Mesendoderm (in vitro differentiated cells): ENCODE measurements around the gene IFNLR1.

ENCODE experiments used
- DNase-seq: peaks from one replicate; pipeline ENCODE4 v3.0.0; 2013
- H2AK5ac ChIP-seq: 2 replicates; pipeline ENCODE4 v1.6.1; 2013; ENCODE audit warnings: low read length, inconsistent platforms
- H2BK120ac ChIP-seq: 2 replicates; pipeline ENCODE4 v1.6.1; 2013; ENCODE audit warnings: low read depth, mild to moderate bottlenecking, low read length, moderate library complexity, mixed read lengths
- H2BK15ac ChIP-seq: replicated peaks from 2 replicates; pipeline ENCODE4 v1.6.1; 2013; ENCODE audit warnings: low read depth, mild to moderate bottlenecking, moderate library complexity
- H2BK5ac ChIP-seq: 2 replicates; pipeline ENCODE4 v1.6.1; 2013; ENCODE audit warnings: low read length, inconsistent platforms
- H3K18ac ChIP-seq: 2 replicates; pipeline ENCODE4 v1.6.1; 2013; ENCODE audit warnings: mild to moderate bottlenecking, low read length, mixed read lengths
- H3K23ac ChIP-seq: one replicate; pipeline ENCODE4 v1.6.1; 2013; ENCODE audit warnings: low read length
- H3K27ac ChIP-seq: 2 replicates; pipeline ENCODE4 v1.5.1; 2013; ENCODE audit warnings: low read depth, mild to moderate bottlenecking, inconsistent platforms, low read length, moderate library complexity
- H3K27me3 ChIP-seq: 2 replicates; pipeline ENCODE4 v1.6.1; 2013; ENCODE audit warnings: low read length, control low read depth, mild to moderate bottlenecking, inconsistent platforms; ENCODE audit not compliant: insufficient read depth, poor library complexity
- H3K36me3 ChIP-seq: 2 replicates; pipeline ENCODE4 v1.6.1; 2013; ENCODE audit warnings: low read length, inconsistent platforms; ENCODE audit not compliant: control insufficient read depth, insufficient read depth
- H3K4ac ChIP-seq: one replicate; pipeline ENCODE4 v1.6.1; 2013; ENCODE audit warnings: low read depth, mild to moderate bottlenecking, low read length, moderate library complexity
- H3K4me1 ChIP-seq: 2 replicates; pipeline ENCODE4 v1.6.1; 2013; ENCODE audit warnings: low read depth, low read length, inconsistent platforms; ENCODE audit not compliant: control insufficient read depth
- H3K4me2 ChIP-seq: 2 replicates; pipeline ENCODE4 v1.6.1; 2013; ENCODE audit warnings: low read length
- H3K4me3 ChIP-seq: 2 replicates; pipeline ENCODE4 v1.5.1; 2013; ENCODE audit warnings: mild to moderate bottlenecking, low read length
- H3K56ac ChIP-seq: one replicate; pipeline ENCODE4 v1.6.1; 2013; ENCODE audit warnings: low read length
- H3K79me1 ChIP-seq: 2 replicates; pipeline ENCODE4 v1.6.1; 2013; ENCODE audit warnings: low read length, inconsistent platforms
- H3K79me2 ChIP-seq: 2 replicates; pipeline ENCODE4 v1.6.1; 2013; ENCODE audit warnings: mild to moderate bottlenecking, low read length; ENCODE audit not compliant: control insufficient read depth, insufficient read depth
- H3K9ac ChIP-seq: 2 replicates; pipeline ENCODE4 v1.6.1; 2013; ENCODE audit warnings: low read length, inconsistent platforms
- H4K5ac ChIP-seq: one replicate; pipeline ENCODE4 v1.6.1; 2013; ENCODE audit warnings: low read length
- H4K8ac ChIP-seq: one replicate; pipeline ENCODE4 v1.6.1; 2013; ENCODE audit warnings: low read depth, mild to moderate bottlenecking, control low read depth, low read length, moderate library complexity
- WGBS: extraction: QIAGEN DNeasy Blood & Tissue Kit; methylation state at CpG from one replicate; pipeline ENCODE4 v1.1.7; 2013; ENCODE audit warnings: low lambda C conversion rate, missing lambda C conversion rate; ENCODE audit not compliant: insufficient coverage; ENCODE audit errors: extremely low coverage; 5-methylcytosine and 5-hydroxymethylcytosine counted together

IFNLR1 gene

GRCh38 chr1:24117132-24117531 lies 70.0 kb downstream of the IFNLR1 start:
- no peak overlapping the region for H3K23ac ChIP-seq
- no peak overlapping the region for H3K27ac ChIP-seq
- H4K5ac ChIP-seq, result no peak overlapping the region
- no CpG with 5 or more reads among the region's 2 CpGs for WGBS
- H2BK5ac ChIP-seq, result no peak overlapping the region
- H3K36me3 ChIP-seq, result no peaks in the 10 kb centered on the region
- H3K9ac ChIP-seq, result no peak overlapping the region
- H3K4me2 ChIP-seq, result no peak overlapping the region
- no peak overlapping the region for H2BK15ac ChIP-seq
- H3K4me3 ChIP-seq, result no peak overlapping the region
- no peak overlapping the region for H4K8ac ChIP-seq
- H3K4ac ChIP-seq, result no peak overlapping the region
- no peak overlapping the region for H2AK5ac ChIP-seq
- no peaks in the 10 kb centered on the region for H3K27me3 ChIP-seq
- H3K79me2 ChIP-seq, result no peaks in the 10 kb centered on the region
- H3K56ac ChIP-seq, result no peak overlapping the region
- no peak for DNase-seq
- no peaks in the 10 kb centered on the region for H3K4me1 ChIP-seq
- H3K79me1 ChIP-seq, result no peaks in the 10 kb centered on the region
- no peak overlapping the region for H3K18ac ChIP-seq
- H2BK120ac ChIP-seq, result no peak overlapping the region

- no peak overlapping the region for H3K4ac ChIP-seq
- no peak overlapping the region for H2BK5ac ChIP-seq
- no CpG with 5 or more reads among the region's 6 CpGs for WGBS
- no peaks in the 10 kb centered on the region for H3K79me2 ChIP-seq
- H3K4me2 ChIP-seq, result no peak overlapping the region
- no peak overlapping the region for H3K27ac ChIP-seq
- H3K56ac ChIP-seq, result no peak overlapping the region
- no peak overlapping the region for H4K5ac ChIP-seq
- H3K79me1 ChIP-seq, result no peaks in the 10 kb centered on the region
- no peak overlapping the region for H2AK5ac ChIP-seq
- no peak overlapping the region for H3K4me3 ChIP-seq
- DNase-seq, result no peak
- H3K4me1 ChIP-seq, result no peaks in the 10 kb centered on the region
- no peaks in the 10 kb centered on the region for H3K36me3 ChIP-seq
- no peak overlapping the region for H2BK15ac ChIP-seq
- no peak overlapping the region for H3K18ac ChIP-seq
- no peak overlapping the region for H2BK120ac ChIP-seq
- no peak overlapping the region for H3K9ac ChIP-seq
- no peak overlapping the region for H3K23ac ChIP-seq
- no peaks in the 10 kb centered on the region for H3K27me3 ChIP-seq
- no peak overlapping the region for H4K8ac ChIP-seq
These were observed 72.3 kb downstream of the IFNLR1 start for GRCh38 chr1:24114753-24115152.

GRCh38 chr1:24113641-24114033 lies 73.5 kb downstream of the IFNLR1 start:
- Histone ChIP-seq H4K8ac (no peak overlapping the region), H3K4me2 (no peak overlapping the region), H3K18ac (no peak overlapping the region), H3K36me3 (no peaks in the 10 kb centered on the region), H3K79me2 (no peaks in the 10 kb centered on the region), H2BK120ac (no peak overlapping the region), H3K4me3 (no peak overlapping the region), H2BK15ac (no peak overlapping the region), H3K4me1 (no peaks in the 10 kb centered on the region), H3K23ac (no peak overlapping the region), H4K5ac (no peak overlapping the region), H3K27me3 (no peaks in the 10 kb centered on the region), H2BK5ac (no peak overlapping the region), H3K79me1 (no peaks in the 10 kb centered on the region), H3K56ac (no peak overlapping the region), H3K9ac (no peak overlapping the region), H3K27ac (no peak overlapping the region), H2AK5ac (no peak overlapping the region), H3K4ac (no peak overlapping the region)
- no CpG with 5 or more reads among the region's 6 CpGs for WGBS
- DNase-seq, result no peak

- Histone ChIP-seq H3K9ac (no peak within 1 kb of the TSS), H2BK15ac (no peak within 1 kb of the TSS), H3K4me1 (no peaks in the 10 kb centered on the region), H3K23ac (no peak within 1 kb of the TSS), H3K4me2 (peak within 1 kb of the TSS; percentile 27), H2BK120ac (no peak within 1 kb of the TSS), H3K79me2 (no peaks in the 10 kb centered on the region), H2AK5ac (no peak within 1 kb of the TSS), H3K79me1 (no peaks in the 10 kb centered on the region), H3K56ac (peak within 1 kb of the TSS; percentile 42), H3K4me3 (no peak within 1 kb of the TSS), H3K36me3 (no peaks in the 10 kb centered on the region), H3K27me3 (no peaks in the 10 kb centered on the region), H3K27ac (no peak within 1 kb of the TSS), H3K4ac (no peak within 1 kb of the TSS), H2BK5ac (no peak within 1 kb of the TSS), H4K8ac (no peak within 1 kb of the TSS), H4K5ac (no peak within 1 kb of the TSS), H3K18ac (no peak within 1 kb of the TSS)
- no CpG with 5 or more reads among the region's 27 CpGs for WGBS
- peak; percentile 77 for DNase-seq
These were observed 74.9 kb downstream of the IFNLR1 start, which contains the start of gene MYOM3 for GRCh38 chr1:24111996-24112779. Gene MYOM3 (minus strand): TSS chr1:24112135. CDS start chr1:24108636, 3,499 bp downstream.

GRCh38 chr1:24111262-24111995 lies 75.7 kb downstream of the IFNLR1 start:
- H3K79me1 ChIP-seq, result no peaks in the 10 kb centered on the region
- no peak overlapping the region for H2BK120ac ChIP-seq
- no peak for DNase-seq
- H3K9ac ChIP-seq, result no peak overlapping the region
- no peak overlapping the region for H2AK5ac ChIP-seq
- H3K79me2 ChIP-seq, result no peaks in the 10 kb centered on the region
- no peaks in the 10 kb centered on the region for H3K36me3 ChIP-seq
- no peak overlapping the region for H3K4me3 ChIP-seq
- no peak overlapping the region for H4K5ac ChIP-seq
- H3K4me2 ChIP-seq, result no peak overlapping the region
- H2BK5ac ChIP-seq, result no peak overlapping the region
- H3K4ac ChIP-seq, result no peak overlapping the region
- no peak overlapping the region for H3K23ac ChIP-seq
- H3K56ac ChIP-seq, result no peak overlapping the region
- H4K8ac ChIP-seq, result no peak overlapping the region
- H3K27ac ChIP-seq, result no peak overlapping the region
- WGBS, result no CpG with 5 or more reads among the region's 20 CpGs
- H3K18ac ChIP-seq, result no peak overlapping the region
- H3K27me3 ChIP-seq, result no peaks in the 10 kb centered on the region
- no peak overlapping the region for H2BK15ac ChIP-seq
- no peaks in the 10 kb centered on the region for H3K4me1 ChIP-seq
